GM18867 (cell line): ENCODE results near the gene NHLRC2.
"Not testable (repeated sequence)": the region's sequence is repeated elsewhere in the genome, so short reads cannot be mapped to it uniquely, and the experiment has no call there.

Experiments used
- ATAC-seq: cut with Tn5 transposase; IDR thresholded peaks from one replicate; pipeline ENCODE4 v1.9.1; 2021; ENCODE audit warnings: mild to moderate bottlenecking, moderate library complexity; ENCODE audit not compliant: unreplicated experiment

Gene NHLRC2, protein sequence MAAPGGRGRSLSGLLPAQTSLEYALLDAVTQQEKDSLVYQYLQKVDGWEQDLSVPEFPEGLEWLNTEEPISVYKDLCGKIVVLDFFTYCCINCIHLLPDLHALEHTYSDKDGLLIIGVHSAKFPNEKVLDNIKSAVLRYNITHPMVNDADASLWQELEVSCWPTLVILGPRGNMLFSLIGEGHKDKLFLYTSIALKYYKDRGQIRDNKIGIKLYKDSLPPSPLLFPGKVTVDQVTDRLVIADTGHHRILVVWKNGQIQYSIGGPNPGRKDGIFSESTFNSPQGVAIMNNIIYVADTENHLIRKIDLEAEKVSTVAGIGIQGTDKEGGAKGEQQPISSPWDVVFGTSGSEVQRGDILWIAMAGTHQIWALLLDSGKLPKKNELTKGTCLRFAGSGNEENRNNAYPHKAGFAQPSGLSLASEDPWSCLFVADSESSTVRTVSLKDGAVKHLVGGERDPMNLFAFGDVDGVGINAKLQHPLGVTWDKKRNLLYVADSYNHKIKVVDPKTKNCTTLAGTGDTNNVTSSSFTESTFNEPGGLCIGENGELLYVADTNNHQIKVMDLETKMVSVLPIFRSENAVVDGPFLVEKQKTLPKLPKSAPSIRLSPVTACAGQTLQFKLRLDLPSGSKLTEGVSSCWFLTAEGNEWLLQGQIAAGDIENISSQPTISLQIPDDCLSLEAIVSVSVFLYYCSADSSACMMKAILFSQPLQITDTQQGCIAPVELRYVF

GRCh38 chr10:113854013-113854760 is at the start of gene NHLRC2, which contains the start of gene DCLRE1A:
Gene NHLRC2, plus strand, starts transcription at chr10:113854661. Its CDS starts 212 bp downstream, at chr10:113854873.
Gene DCLRE1A, minus strand, starts transcription at chr10:113854082. Its CDS starts 900 bp downstream, at chr10:113853182.
- ATAC-seq: peak; percentile 52

DNA sequence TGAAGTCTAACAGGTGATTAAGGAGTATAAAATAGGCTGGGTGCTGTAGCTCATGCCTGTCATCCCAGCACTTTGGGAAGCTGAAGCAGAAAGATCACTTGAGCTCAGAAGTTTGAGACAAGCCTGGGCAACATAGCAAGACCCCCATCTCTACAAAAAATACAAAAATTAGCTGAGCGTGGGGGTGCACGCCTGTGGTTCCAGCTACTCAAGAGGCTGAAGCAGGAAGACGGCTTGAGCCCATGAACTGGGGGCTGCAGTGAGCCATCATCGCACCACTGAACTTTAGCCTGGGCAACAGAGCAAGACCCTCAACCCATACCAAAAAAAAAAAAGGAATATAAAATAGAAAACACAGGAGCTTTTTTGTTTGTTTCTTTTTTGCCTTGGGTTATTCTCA is 48.0 kb upstream of the NHLRC2 start:
- no peak for ATAC-seq

- peak; percentile 57 for ATAC-seq
These were observed 46.3 kb upstream of the NHLRC2 start for GRCh38 chr10:113808168-113808567.

- not testable (repeated sequence) for ATAC-seq
These were observed 39.8 kb upstream of the NHLRC2 start for GRCh38 chr10:113814700-113815099.

DNA sequence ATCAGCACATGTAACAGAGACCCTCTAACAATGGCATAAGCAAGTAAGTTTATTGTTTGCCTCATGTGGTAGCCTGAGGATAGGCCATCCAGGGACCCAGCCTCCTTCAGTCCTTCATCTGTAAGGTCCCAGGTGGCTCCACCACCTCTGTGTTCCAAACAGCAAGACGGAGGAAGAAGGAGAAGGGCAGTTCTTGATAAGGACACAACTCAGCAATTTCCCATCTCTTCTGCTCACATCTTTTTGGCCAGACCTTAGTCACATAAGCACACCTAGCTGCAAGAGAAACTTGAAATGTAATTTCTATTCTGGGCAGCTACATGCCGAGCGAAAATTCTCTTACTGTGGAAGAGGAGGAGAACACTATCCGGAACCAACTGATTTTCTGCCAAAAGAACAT is 34.5 kb upstream of the NHLRC2 start:
- ATAC-seq: no peak

DNA sequence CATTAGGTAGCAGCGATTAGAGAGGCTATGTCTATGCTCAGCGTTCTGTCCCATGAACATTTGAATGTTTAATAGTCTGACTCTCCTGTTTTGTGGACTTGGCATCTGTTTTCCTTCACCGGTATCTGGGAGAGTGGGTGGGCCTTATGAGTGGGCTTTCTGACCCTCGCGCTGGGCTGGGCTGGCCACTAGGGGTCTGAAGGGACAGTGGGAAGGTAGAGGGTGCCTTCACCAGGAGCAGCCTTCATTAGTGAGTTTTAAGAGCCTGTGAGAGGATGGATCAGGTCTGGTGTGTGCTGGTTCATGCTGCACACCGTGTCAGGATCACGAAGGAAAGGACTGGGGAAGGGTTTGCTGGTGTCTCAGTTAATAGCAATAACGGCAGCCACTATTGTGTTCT is 34.0 kb upstream of the NHLRC2 start:
- ATAC-seq: no peak

DNA sequence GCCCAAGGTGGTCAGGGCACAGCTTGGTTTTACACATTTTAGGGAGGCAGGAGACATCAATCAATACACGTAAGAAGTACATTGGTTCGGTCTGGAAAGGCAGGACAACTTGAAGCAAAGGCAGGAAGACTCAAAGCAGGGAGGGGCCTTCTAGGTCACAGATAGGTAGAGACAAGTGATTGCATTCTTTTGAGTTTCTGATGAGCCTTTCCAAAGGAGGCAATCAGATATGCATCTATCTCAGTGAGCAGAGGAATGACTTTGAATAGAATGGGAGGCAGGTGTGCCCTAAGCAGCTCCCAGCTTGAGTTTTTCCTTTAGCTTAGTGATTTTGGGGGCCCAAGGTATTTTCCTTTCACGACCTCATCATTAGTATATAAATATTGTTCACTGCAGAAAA is 33.2 kb upstream of the NHLRC2 start:
- ATAC-seq: not testable (repeated sequence)

DNA sequence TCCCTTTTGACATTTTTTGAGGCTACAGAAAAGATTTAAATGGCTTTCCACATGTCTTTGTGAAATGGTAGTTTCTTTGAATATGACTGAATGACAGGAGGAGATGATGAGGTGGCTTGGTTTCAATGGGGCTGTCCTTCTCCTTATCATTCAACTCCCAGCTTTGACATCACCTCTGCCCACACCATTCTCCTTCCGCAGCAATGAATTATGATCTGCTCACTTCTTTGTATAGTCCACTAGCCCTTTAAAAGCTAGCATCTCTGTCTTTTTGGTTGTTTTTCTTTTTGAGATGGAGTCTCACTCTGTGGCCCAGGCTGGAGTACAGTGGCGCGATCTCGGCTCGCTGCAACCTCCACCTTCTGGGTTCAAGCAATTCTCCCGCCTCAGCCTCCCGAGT is 32.3 kb upstream of the NHLRC2 start:
- no peak for ATAC-seq

DNA sequence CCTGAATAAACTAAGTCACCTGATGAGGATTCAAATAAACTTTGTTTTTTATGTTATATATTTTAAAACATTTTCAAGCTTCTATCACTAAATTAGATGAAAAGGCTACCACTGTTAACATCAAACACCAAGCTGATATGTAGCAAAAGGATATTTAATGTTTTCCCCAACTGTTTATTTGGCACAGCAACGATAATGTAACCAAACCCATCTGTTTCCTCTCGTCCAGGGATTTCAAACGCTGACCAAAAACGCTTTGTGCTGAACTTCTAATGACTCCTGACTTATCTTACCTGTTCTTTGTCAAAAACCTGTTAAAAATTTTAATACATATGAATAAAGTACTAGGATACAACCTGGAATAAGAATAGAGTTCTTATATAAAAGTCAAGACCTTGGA is 31.1 kb upstream of the NHLRC2 start:
- ATAC-seq: no peak

GRCh38 chr10:113825791-113826190 is 28.7 kb upstream of the NHLRC2 start:
- ATAC-seq: no peak

- not testable (repeated sequence) for ATAC-seq
These were observed 25.9 kb upstream of the NHLRC2 start for GRCh38 chr10:113828567-113828966.

GRCh38 chr10:113842171-113842570 is 12.3 kb upstream of the NHLRC2 start:
- no peak for ATAC-seq

- no peak for ATAC-seq
These were observed 10.4 kb upstream of the NHLRC2 start for GRCh38 chr10:113843972-113844485.

DNA sequence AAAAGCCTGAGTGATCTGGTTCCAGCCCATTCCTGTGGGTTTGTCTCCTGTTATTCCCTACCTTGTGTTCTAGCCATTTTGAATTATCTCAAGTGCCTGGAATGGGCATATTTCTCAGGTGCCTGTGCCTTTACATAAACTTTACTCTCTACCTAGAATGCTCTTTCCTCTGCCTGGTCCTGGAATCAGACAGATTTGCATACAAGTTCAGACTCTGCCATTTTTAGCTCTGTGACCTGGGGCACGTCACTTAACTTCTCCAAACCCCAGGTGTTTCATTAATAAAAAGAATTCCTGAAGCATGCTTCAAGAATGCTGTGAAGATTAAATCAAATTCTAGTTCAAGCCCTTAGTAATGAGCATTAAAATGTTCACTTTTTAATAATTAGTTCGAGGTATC is 8.4 kb upstream of the NHLRC2 start:
- no peak for ATAC-seq

- no peak for ATAC-seq
These were observed 5.2 kb upstream of the NHLRC2 start for GRCh38 chr10:113849140-113849803.

- ATAC-seq: no peak
These were observed 4.5 kb upstream of the NHLRC2 start for GRCh38 chr10:113849946-113850345.

DNA sequence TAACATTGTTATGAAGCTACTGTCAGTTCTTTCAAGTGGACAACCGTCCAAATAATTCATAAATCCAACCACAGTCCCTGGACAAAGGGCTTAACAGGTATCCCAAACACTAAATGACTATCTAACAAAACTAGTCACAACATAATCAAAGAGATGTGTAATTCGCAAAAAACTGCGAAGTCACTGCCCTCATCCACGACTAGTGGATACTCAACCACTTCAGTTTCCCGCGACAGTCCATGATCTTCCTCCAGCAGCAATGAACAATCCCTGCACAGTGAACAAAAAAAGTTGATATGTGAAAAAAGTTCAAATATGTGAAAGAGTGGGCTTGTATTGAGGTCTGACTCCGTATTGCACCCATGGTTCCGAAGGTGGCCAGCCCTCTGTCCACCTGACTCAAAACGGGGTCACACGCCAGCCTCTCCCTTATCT is 866 bp upstream of the NHLRC2 start:
- no peak for ATAC-seq

DNA sequence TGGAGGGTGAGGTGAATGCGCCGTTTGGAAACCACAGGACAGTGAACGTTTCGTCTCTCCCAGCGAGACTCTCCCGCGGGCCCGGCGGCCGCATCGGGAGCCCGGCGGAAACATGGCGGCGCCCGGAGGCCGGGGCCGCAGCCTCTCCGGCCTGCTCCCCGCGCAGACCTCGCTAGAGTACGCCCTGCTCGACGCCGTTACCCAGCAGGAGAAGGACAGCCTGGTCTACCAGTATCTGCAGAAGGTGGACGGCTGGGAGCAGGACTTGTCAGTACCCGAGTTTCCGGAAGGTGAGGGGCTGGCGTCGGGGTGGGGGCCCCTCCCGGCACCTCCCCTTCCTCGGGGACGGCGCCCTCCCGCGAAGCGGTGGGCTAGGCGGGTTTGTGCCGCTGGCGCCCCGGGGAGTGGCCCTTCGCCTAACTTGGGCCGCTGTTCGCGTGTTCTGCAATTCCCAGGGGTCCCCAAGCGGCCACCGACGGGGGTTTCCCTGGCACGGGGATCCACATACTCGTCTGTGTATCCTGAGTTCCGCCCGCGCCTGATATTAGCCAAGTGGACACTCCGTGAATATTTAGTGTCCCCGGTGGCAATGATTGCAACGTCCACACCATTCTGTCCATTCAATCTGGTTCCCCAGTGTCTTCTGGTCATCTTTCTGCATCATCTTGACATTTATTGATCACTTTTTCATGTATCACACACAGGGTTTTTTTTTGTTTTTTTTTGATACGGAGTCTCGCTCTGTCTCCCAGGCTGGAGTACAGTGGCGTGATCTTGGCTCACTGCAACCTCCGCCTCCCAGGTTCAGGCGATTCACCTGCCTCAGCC is 514 bp downstream of the NHLRC2 start:
- peak; percentile 29 for ATAC-seq

DNA sequence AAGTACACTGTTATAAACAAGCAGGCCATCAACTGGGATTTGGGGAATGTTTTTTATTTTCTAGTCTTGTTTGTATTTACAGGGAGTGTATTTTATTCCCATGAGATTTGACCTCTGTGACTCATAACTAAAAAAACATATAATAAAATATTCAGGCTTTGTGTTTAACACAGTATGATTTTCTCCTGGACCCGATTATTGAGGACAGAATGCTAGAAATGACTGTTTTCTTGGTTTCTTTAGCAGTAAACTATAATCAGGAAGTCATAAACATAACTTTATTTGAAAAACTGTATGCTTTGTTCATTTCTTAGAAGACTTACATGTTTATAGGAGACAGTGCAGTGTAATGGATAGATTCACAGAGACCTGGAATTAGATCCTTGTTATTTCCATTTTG is 2.1 kb downstream of the NHLRC2 start:
- ATAC-seq: no peak

DNA sequence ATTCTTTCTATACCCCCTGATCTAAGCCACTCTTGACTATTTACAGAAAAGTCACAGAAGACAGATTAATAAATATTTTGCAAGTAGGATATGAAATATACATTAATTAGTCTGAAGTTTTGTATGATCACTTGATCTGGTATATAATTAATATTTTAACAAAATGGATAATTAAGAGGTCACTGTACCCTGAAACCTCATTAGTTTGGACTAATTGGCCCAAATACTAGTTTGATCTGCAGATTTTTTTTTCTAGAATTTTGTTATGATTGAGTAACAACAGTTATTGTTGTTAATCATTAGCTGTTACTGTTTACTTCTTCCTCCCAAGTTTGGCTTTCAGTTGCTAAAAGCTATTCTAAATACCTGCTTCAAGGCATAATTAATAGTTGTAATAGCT is 2.7 kb downstream of the NHLRC2 start:
- ATAC-seq: no peak
